IMR-90 (cell line): ENCODE measurements around the gene PRTFDC1. TPM values are rescaled to one million over a fixed set of nuclear protein-coding genes. Genes with fewer than 3 reads are reported as not detected.

Experiments used
- ATAC-seq: fragments of 200-7000 bp; cut with Tn5 transposase; 2 replicates; pipeline ENCODE4 v1.9.1; 2020; ENCODE audit warnings: low read depth, mild to moderate bottlenecking, moderate library complexity
- BruUV-seq: library from RNA; stranded (reverse); fragments of 400-500 nt; replicated peaks from 2 replicates; lab custom pipeline; 2021; lab: Mats Ljungman, UMichigan
- CTCF ChIA-PET: fragments of 300-600 bp; formaldehyde crosslinking; extraction: SDS; loops from one replicate; lab custom pipeline; 2021; ENCODE audit warnings: antibody characterized with exemption; lab: Yijun Ruan, JAX
- POLR2A ChIA-PET: fragments of 300-600 bp; sonication (Branson Sonifier 250); formaldehyde crosslinking; loops from one replicate; lab custom pipeline; 2022; ENCODE audit warnings: antibody characterized with exemption; ENCODE audit not compliant: unreplicated experiment; lab: Charles Lee
- DNase-seq: peaks from one replicate; pipeline ENCODE4 v3.0.0; 2013
- H2AFZ ChIP-seq: replicated peaks from 2 replicates; pipeline ENCODE3; 2013; ENCODE audit warnings: low read length, mild to moderate bottlenecking; ENCODE audit not compliant: poor library complexity
- H2AK5ac ChIP-seq: 2 replicates; pipeline ENCODE4 v1.6.1; 2013; ENCODE audit warnings: low read depth, low read length, inconsistent platforms
- H2AK9ac ChIP-seq: replicated peaks from 2 replicates; pipeline ENCODE3; 2013; ENCODE audit warnings: mild to moderate bottlenecking, low read depth, low read length, moderate library complexity; ENCODE audit not compliant: poor library complexity
- H2BK120ac ChIP-seq: 2 replicates; pipeline ENCODE4 v1.6.1; 2013; ENCODE audit warnings: low read depth, low read length, inconsistent platforms
- H2BK15ac ChIP-seq: 3 replicates; pipeline ENCODE4 v1.6.1; 2013; ENCODE audit warnings: low read depth, low read length, inconsistent platforms
- H2BK20ac ChIP-seq: 2 replicates; pipeline ENCODE4 v1.6.1; 2013; ENCODE audit warnings: low read depth, mild to moderate bottlenecking, inconsistent platforms, low read length, moderate library complexity
- H2BK5ac ChIP-seq: 2 replicates; pipeline ENCODE4 v1.6.1; 2013; ENCODE audit warnings: mild to moderate bottlenecking, low read depth, low read length, inconsistent platforms; ENCODE audit not compliant: poor library complexity, severe bottlenecking
- H3K14ac ChIP-seq: replicated peaks from 2 replicates; pipeline ENCODE4 v1.6.1; 2013; ENCODE audit warnings: low read depth, low read length, inconsistent platforms
- H3K18ac ChIP-seq: 2 replicates; pipeline ENCODE4 v1.6.1; 2013; ENCODE audit warnings: low read depth, low read length, control low read depth
- H3K23ac ChIP-seq: 2 replicates; pipeline ENCODE4 v1.6.1; 2013; ENCODE audit warnings: low read depth, low read length, inconsistent platforms
- H3K27ac ChIP-seq: 2 replicates; pipeline ENCODE4 v1.5.1; 2013; ENCODE audit warnings: mild to moderate bottlenecking, control low read depth, low read length; ENCODE audit not compliant: insufficient read depth
- H3K27me3 ChIP-seq: 2 replicates; pipeline ENCODE4 v1.6.1; 2013; ENCODE audit warnings: low read length; ENCODE audit not compliant: control insufficient read depth, insufficient read depth
- H3K36me3 ChIP-seq: 2 replicates; pipeline ENCODE4 v1.6.1; 2013; ENCODE audit warnings: low read length, mixed read lengths; ENCODE audit not compliant: control insufficient read depth, insufficient read depth
- H3K4ac ChIP-seq: 2 replicates; pipeline ENCODE4 v1.6.1; 2013; ENCODE audit warnings: low read depth, low read length, inconsistent platforms
- H3K4me1 ChIP-seq: 2 replicates; pipeline ENCODE4 v1.6.1; 2013; ENCODE audit warnings: low read length, mixed read lengths; ENCODE audit not compliant: control insufficient read depth, insufficient read depth
- H3K4me2 ChIP-seq: 2 replicates; pipeline ENCODE4 v1.6.1; 2013; ENCODE audit warnings: low read depth, mild to moderate bottlenecking, control low read depth, low read length, moderate library complexity
- H3K4me3 ChIP-seq: 2 replicates; pipeline ENCODE4 v1.5.1; 2013; ENCODE audit warnings: low read depth, mild to moderate bottlenecking, control low read depth, low read length, moderate library complexity; ENCODE audit not compliant: insufficient read depth
- H3K56ac ChIP-seq: 2 replicates; pipeline ENCODE4 v1.6.1; 2013; ENCODE audit warnings: low read length, inconsistent platforms; ENCODE audit not compliant: insufficient read depth; ENCODE audit errors: extremely low read depth
- H3K79me1 ChIP-seq, 2 experiments: 2 replicates each; pipeline ENCODE4 v1.6.1; 2013; ENCODE audit warnings: low read length in 2 of 2, inconsistent platforms in 1 of 2, low read depth in 1 of 2
- H3K9ac ChIP-seq: 2 replicates; pipeline ENCODE4 v1.6.1; 2013; ENCODE audit warnings: low read depth, low read length, control low read depth
- H3K9me1 ChIP-seq: 2 replicates; pipeline ENCODE4 v1.6.1; 2013; ENCODE audit warnings: low read length, inconsistent platforms; ENCODE audit not compliant: insufficient read depth
- H3K9me3 ChIP-seq: 2 replicates; pipeline ENCODE4 v1.6.1; 2013; ENCODE audit warnings: low read length; ENCODE audit not compliant: control insufficient read depth, insufficient read depth
- H4K20me1 ChIP-seq: 2 replicates; pipeline ENCODE4 v1.6.1; 2013; ENCODE audit warnings: low read length, inconsistent platforms; ENCODE audit not compliant: insufficient read depth
- H4K5ac ChIP-seq: 2 replicates; pipeline ENCODE4 v1.6.1; 2013; ENCODE audit warnings: mild to moderate bottlenecking, low read depth, low read length, control low read depth
- H4K8ac ChIP-seq, 2 experiments: 2 replicates each; pipeline ENCODE4 v1.6.1; 2013; ENCODE audit warnings: low read depth in 2 of 2, low read length in 2 of 2, control low read depth in 1 of 2, inconsistent platforms in 1 of 2
- H4K91ac ChIP-seq: 2 replicates; pipeline ENCODE4 v1.6.1; 2013; ENCODE audit warnings: low read depth, low read length, inconsistent platforms; ENCODE audit not compliant: insufficient read depth
- BHLHE40 ChIP-seq: fragments of 150-350 bp; IDR thresholded peaks from 2 replicates; pipeline ENCODE4 v1.6.1; 2016; ENCODE audit warnings: mild to moderate bottlenecking, low read depth, low read length
- CEBPB ChIP-seq: IDR thresholded peaks from 2 replicates; pipeline ENCODE4 v1.6.1; 2012; ENCODE audit warnings: low read depth, low read length, improper control_type of control experiment
- CHD1 ChIP-seq: IDR thresholded peaks from 2 replicates; pipeline ENCODE4 v1.6.1; 2012; ENCODE audit warnings: low read depth, low read length, improper control_type of control experiment
- CTCF ChIP-seq: conservative IDR thresholded peaks from 2 replicates; pipeline ENCODE4 v1.5.1; 2012; ENCODE audit warnings: mild to moderate bottlenecking, low read depth, low read length, improper control_type of control experiment
- ELK1 ChIP-seq: fragments of 150-350 bp; IDR thresholded peaks from 2 replicates; pipeline ENCODE4 v1.6.1; 2016; ENCODE audit warnings: low read depth, mild to moderate bottlenecking, low read length, moderate library complexity, borderline replicate concordance
- FOS ChIP-seq: fragments of 150-350 bp; IDR thresholded peaks from 2 replicates; pipeline ENCODE4 v1.6.1; 2016; ENCODE audit warnings: low read depth, low read length
- MAFK ChIP-seq: IDR thresholded peaks from 2 replicates; pipeline ENCODE4 v1.6.1; 2012; ENCODE audit warnings: low read depth, low read length, improper control_type of control experiment
- MAZ ChIP-seq: IDR thresholded peaks from 2 replicates; pipeline ENCODE4 v1.6.1; 2012; ENCODE audit warnings: low read depth, mild to moderate bottlenecking, low read length, improper control_type of control experiment, moderate library complexity, borderline replicate concordance
- MXI1 ChIP-seq: IDR thresholded peaks from 2 replicates; pipeline ENCODE4 v1.6.1; 2012; ENCODE audit warnings: low read depth, mild to moderate bottlenecking, low read length, moderate library complexity, borderline replicate concordance
- NFE2L2 ChIP-seq: fragments of 150-350 bp; IDR thresholded peaks from 2 replicates; pipeline ENCODE4 v1.6.1; 2016; ENCODE audit warnings: low read depth, mild to moderate bottlenecking, low read length
- POLR2A ChIP-seq: IDR thresholded peaks from 2 replicates; pipeline ENCODE4 v1.6.1; 2012; ENCODE audit warnings: mild to moderate bottlenecking, low read depth, low read length
- RAD21 ChIP-seq: IDR thresholded peaks from 2 replicates; pipeline ENCODE4 v1.6.1; 2012; ENCODE audit warnings: low read length, improper control_type of control experiment
- RCOR1 ChIP-seq: IDR thresholded peaks from 2 replicates; pipeline ENCODE4 v1.6.1; 2012; ENCODE audit warnings: mild to moderate bottlenecking, low read length, improper control_type of control experiment; ENCODE audit not compliant: insufficient replicate concordance
- RFX5 ChIP-seq: IDR thresholded peaks from 2 replicates; pipeline ENCODE4 v1.8.0; 2012; ENCODE audit warnings: low read depth, mild to moderate bottlenecking, low read length, moderate library complexity
- SMC3 ChIP-seq: fragments of 150-350 bp; IDR thresholded peaks from 2 replicates; pipeline ENCODE4 v1.6.1; 2016; ENCODE audit warnings: low read depth, mild to moderate bottlenecking, antibody characterized with exemption, low read length, moderate library complexity
- USF2 ChIP-seq: fragments of 150-350 bp; IDR thresholded peaks from 2 replicates; pipeline ENCODE4 v1.6.1; 2017; ENCODE audit warnings: mild to moderate bottlenecking, antibody characterized with exemption, low read length, low read depth
- WGBS, 2 experiments: methylation state at CpG; one replicate each; pipeline versions ENCODE4 v1.1.5 to v1.1.7; 2013; ENCODE audit warnings: missing lambda C conversion rate in 2 of 2; ENCODE audit not compliant: insufficient read length in 1 of 2; ENCODE audit errors: extremely low coverage in 2 of 2; 5-methylcytosine and 5-hydroxymethylcytosine counted together
- dilution Hi-C: fragments of 300-500 bp; cut with HindIII; formaldehyde crosslinking; loops from one replicate; pipeline ENCODE4 v1.14.3; 2018; ENCODE audit warnings: low sequenced_read_pairs; ENCODE audit not compliant: unreplicated experiment
- in situ Hi-C: fragments of 300-500 bp; cut with MboI; formaldehyde crosslinking; loops from 3 replicates; pipeline ENCODE4 v1.14.3; 2019; ENCODE audit warnings: low sequenced_read_pairs, inconsistent platforms, mixed read lengths
- intact Hi-C: fragments of 100-400 bp; cut with micrococcal nuclease; formaldehyde crosslinking; loops from 2 replicates; pipeline ENCODE4 v1.10.0; 2022
- polyA plus RNA-seq, 3 experiments: library from polyadenylated mRNA; depleted of rRNA; stranded (reverse); fragments of >200 nt; gene quantifications; 2 replicates each; pipeline ENCODE4 v1.2.3, GENCODE V29; 2012; ENCODE audit warnings: low replicate concordance in 1 of 3
- total RNA-seq: library from RNA; depleted of rRNA; stranded (reverse); fragments of >200 nt; gene quantifications from 2 replicates; pipeline ENCODE4 v1.2.3, GENCODE V29; 2012

The PRTFDC1 gene
- total and polyA plus RNA-seq, 2 of the 4 experiments (the other 2 are of a cell fraction): 12.3 to 17.9 TPM

- H3K4me2 ChIP-seq: no peak overlapping the region
- dilution Hi-C loops: no loop called here
These were observed 107.7 kb downstream of the PRTFDC1 start for GRCh38 chr10:24844742-24845141.

More at GRCh38 chr10:24844742-24845141, 107.7 kb downstream of the PRTFDC1 start:
- no peaks in the 10 kb centered on the region for H3K9me1 ChIP-seq
- no peaks in the 10 kb centered on the region for H3K27me3 ChIP-seq
- H3K4me1 ChIP-seq: no peaks in the 10 kb centered on the region
- in situ Hi-C loops: no loop called here
- no TSS peak for BruUV-seq
- H3K9me3 ChIP-seq: no peaks in the 10 kb centered on the region
- no peak for DNase-seq
- no peaks in the 10 kb centered on the region for H4K20me1 ChIP-seq
- H2BK15ac ChIP-seq: no peak overlapping the region
- H2BK5ac ChIP-seq: no peak overlapping the region
- WGBS, 2 experiments: no CpG with 5 or more reads among the region's 2 CpGs
- TF ChIP-seq CHD1: no peak
- TF ChIP-seq CEBPB: no peak
- TF ChIP-seq SMC3: no peak
- no peak for TF ChIP-seq RCOR1
- TF ChIP-seq MAFK: no peak
- TF ChIP-seq ELK1: no peak
- no peak for TF ChIP-seq NFE2L2
- no peak for TF ChIP-seq FOS
- no peak for TF ChIP-seq RAD21
- no peak for TF ChIP-seq USF2
- TF ChIP-seq MAZ: no peak
- TF ChIP-seq CTCF: no peak
- TF ChIP-seq MXI1: no peak
- no peak for TF ChIP-seq RFX5
- TF ChIP-seq BHLHE40: no peak
- TF ChIP-seq POLR2A: no peak
- no peak overlapping the region for H3K4ac ChIP-seq
- H2BK20ac ChIP-seq: no peak overlapping the region
- no peaks in the 10 kb centered on the region for H3K79me1 ChIP-seq
- H3K18ac ChIP-seq: no peak overlapping the region
- H3K9ac ChIP-seq: no peak overlapping the region
- no peak overlapping the region for H4K5ac ChIP-seq
- H3K23ac ChIP-seq: no peak overlapping the region
- ChIA-PET CTCF (interaction anchor here (0.6 kb wide), 1 partner anchor 599 kb away, joined by 6 read pairs; no protein-coding TSS in a partner anchor), POLR2A (no interaction called here)
- no peak overlapping the region for H2AFZ ChIP-seq
- no peaks in the 10 kb centered on the region for H3K36me3 ChIP-seq
- no peak overlapping the region for H4K8ac ChIP-seq
- ATAC-seq: no peak
- H3K14ac ChIP-seq: no peak overlapping the region
- intact Hi-C loops: no loop called here
- H2AK9ac ChIP-seq: no peak overlapping the region
- no peak overlapping the region for H2AK5ac ChIP-seq
- H2BK120ac ChIP-seq: no peak overlapping the region
- no peak overlapping the region for H3K4me3 ChIP-seq
- H3K56ac ChIP-seq: no peak overlapping the region
- no peak overlapping the region for H4K91ac ChIP-seq
- no peak overlapping the region for H3K27ac ChIP-seq
